GM19328 (cell line): ENCODE results near the gene ANAPC4.
A peak's percentile ranks its signal among the peaks of the same experiment; 100 is the strongest.
"Not testable (repeated sequence)": the region's sequence is repeated elsewhere in the genome, so short reads cannot be mapped to it uniquely, and the experiment has no call there.

Experiments used
- ATAC-seq: cut with Tn5 transposase; IDR thresholded peaks from one replicate; pipeline ENCODE4 v1.9.1; 2021; ENCODE audit warnings: mild to moderate bottlenecking, moderate library complexity; ENCODE audit not compliant: unreplicated experiment

Gene ANAPC4

GRCh38 chr4:25376754-25377571 is at the start of gene ANAPC4:
Gene ANAPC4, plus strand, starts transcription at chr4:25377263. Its CDS starts 165 bp downstream, at chr4:25377428.
- peak; percentile 96 for ATAC-seq

DNA sequence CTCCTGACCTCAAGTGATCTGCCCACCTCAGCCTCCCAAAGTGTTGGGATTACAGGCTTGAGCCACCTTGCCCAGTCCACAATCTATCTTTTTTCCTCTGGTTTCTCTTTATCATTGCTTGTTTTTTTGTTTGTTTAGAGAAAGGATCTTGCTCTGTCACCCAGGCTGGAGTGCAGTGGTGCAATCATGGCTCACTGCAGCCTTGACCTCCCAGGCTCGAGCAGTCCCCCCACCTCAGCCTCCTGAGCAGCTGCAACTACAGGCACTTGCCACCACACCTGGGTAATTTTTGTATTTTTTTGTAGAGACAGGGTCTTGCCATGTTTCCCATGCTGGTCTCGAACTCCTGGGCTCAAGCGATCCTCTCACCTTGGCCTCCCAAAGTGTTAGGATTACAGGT is 48.6 kb upstream of the ANAPC4 start:
- not testable (repeated sequence) for ATAC-seq

GRCh38 chr4:25330335-25330734 is 46.7 kb upstream of the ANAPC4 start:
- no peak for ATAC-seq

DNA sequence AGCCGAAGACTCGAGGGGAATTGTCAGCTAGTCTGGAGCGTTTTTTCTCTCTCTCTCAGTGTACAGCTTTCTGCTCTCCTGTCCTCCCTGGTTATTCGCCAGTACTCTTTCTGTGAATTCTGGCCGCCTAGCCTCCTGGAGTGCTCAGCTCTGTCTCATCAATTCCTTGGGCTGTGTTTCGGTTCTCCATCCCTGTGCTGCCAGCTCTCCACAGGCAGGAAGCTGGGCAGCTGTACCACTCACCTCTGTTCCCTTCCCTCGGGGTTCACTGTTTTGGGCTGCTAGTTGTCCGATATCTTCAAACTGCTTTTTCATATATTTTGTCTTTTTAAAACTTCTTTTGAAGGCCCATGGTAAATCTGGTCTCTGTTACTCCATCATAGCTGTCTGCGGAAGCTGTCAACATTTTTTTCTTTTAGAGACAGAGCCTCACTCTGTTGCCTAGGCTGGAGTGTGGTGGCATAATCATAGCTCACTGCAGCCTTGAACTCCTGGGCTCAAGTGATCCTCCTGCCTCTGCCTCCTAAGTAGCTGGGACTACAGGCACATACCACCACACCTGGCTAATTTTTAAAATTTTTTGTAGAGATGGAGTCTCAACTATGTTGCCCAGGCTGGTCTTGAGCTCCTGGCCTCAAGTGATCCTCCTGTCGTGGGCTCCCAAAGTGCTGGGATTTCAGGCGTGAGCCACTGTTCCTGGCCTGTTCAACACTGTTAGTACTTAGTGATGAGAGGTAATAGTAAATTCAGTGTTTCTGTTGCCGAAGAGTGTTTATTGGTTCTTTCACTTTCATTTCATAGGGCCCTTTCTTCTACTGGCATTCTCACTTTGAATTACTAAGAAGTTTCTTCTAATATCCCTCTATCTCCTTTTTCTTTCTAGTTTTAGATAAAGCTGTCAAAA is 45.9 kb upstream of the ANAPC4 start:
- peak; percentile 67 for ATAC-seq

- no peak for ATAC-seq
These were observed 33.4 kb upstream of the ANAPC4 start for GRCh38 chr4:25343671-25344070.

GRCh38 chr4:25345744-25346143 is 31.3 kb upstream of the ANAPC4 start:
- no peak for ATAC-seq

DNA sequence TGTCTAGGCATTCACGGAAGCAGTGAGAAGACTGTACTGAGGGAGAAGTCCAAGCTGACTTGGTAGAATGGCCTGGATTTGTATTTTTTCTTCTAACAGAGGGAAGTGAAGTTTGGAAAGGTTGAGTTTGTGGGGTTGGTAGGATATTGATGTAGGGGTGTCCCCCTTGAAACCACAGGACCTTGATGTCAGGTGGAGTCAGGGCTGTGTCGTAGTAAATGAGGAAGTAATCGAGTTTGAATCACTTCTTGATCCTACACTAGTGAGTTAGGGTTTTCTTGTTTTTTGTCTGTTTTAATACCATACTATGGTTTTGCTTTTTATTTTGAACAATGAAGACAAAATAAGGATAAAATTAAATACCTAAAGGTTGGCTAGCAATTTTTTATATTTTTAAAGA is 30.1 kb upstream of the ANAPC4 start:
- no peak for ATAC-seq

DNA sequence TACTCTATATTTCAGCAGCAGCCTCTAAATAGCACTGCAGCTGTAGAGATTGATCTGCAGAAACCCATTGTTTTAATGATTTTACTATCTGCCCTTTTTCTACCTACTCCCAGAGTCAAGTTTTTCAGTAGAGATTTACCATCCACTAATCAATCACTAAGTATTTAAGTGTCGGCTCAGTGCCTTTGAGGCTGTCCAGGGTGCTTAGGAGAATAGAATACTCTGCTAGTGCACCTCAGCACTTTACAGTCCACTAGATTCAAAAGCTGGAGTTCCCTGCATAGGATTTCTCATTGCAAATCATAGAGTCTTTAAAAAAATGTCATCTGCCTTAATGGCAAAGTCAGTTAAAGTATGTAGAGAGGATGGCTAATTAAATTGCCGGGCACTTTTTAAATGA is 29.6 kb upstream of the ANAPC4 start:
- no peak for ATAC-seq

GRCh38 chr4:25347971-25348370 is 29.1 kb upstream of the ANAPC4 start:
- no peak for ATAC-seq

GRCh38 chr4:25350561-25350960 is 26.5 kb upstream of the ANAPC4 start:
- ATAC-seq: no peak

- no peak for ATAC-seq
These were observed 25.2 kb upstream of the ANAPC4 start for GRCh38 chr4:25351777-25352416.

DNA sequence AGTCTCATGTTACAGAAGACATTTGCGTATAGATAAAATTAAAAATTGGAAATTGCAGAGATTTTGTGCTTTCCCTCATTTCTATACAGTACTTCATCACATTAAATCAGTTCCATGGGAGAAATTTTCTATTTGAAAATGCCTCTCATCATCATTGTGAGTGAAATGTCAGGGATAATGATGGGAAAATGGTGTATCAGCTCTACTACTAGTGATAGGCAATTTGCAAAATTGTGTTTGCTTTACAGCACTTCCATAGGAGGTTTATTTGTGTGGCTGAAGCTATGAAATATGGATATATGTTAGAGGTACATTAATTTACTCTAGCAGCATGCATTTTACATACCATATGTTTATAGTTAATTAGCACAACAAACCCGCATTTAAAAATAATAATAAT is 21.0 kb upstream of the ANAPC4 start:
- ATAC-seq: no peak

- no peak for ATAC-seq
These were observed 18.4 kb upstream of the ANAPC4 start for GRCh38 chr4:25358515-25359275.

DNA sequence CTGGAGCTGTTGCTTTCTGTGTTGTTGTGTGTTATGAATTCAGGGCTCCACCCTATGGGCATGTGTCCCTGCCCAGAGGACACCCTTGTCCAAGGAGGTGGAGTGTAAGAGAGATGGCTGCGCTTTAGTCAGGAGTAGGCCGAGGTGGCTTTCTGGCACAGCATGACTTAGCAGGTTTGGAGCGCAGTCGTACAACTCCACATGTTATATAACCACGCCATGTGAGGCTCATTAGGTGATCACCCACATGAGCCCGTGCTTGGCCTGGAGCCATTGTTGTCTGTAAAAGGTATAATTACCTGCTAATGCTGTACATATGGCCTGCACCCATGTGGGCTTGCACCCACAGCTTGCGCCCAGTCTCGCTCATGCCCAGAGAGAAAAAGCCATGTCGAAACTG is 15.8 kb upstream of the ANAPC4 start:
- ATAC-seq: no peak

- no peak for ATAC-seq
These were observed 9.9 kb upstream of the ANAPC4 start for GRCh38 chr4:25367004-25367621.

GRCh38 chr4:25367877-25368276 is 9.2 kb upstream of the ANAPC4 start:
- ATAC-seq: no peak

GRCh38 chr4:25368315-25368714 is 8.7 kb upstream of the ANAPC4 start:
- ATAC-seq: no peak

- ATAC-seq: no peak
These were observed 6.8 kb upstream of the ANAPC4 start for GRCh38 chr4:25370242-25370641.

DNA sequence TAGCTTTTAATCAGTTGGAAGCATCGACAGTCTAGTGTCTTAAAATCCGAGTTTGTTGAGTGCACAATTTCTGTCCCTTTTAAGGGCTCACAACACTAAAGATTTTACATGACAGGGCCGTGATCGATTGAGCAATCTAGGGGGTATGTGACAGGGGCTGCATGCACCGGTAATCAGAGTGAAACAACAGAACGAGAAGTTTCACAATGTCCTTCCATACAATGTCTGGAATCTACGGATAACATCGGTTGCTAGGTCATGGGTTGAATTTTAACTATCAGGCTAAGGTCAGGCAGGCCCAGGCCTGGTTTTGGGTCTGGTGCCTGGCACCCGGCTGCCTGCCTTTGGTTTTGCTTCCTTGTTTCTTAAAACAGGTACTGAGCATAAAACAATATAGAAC is 4.5 kb upstream of the ANAPC4 start:
- ATAC-seq: not testable (repeated sequence)
